A673 (cell line): ENCODE data around the gene TRMT11. TPM values are rescaled to one million over a fixed set of nuclear protein-coding genes. Genes with fewer than 3 reads are reported as not detected.

Experiments
- BruUV-seq: library from RNA; stranded (reverse); fragments of 400-500 nt; replicated peaks from 2 replicates; lab custom pipeline; 2021; lab: Mats Ljungman, UMichigan
- CTCF ChIA-PET: fragments of 300-600 bp; sonication (Branson Sonifier 250); formaldehyde crosslinking; loops from one replicate; lab custom pipeline; 2022; ENCODE audit warnings: antibody characterized with exemption; lab: Charles Lee
- POLR2A ChIA-PET: fragments of 300-600 bp; sonication (Branson Sonifier 250); formaldehyde crosslinking; loops from one replicate; lab custom pipeline; 2022; ENCODE audit warnings: antibody characterized with exemption; ENCODE audit not compliant: low non-redundant PET; lab: Charles Lee
- DNase-seq: peaks from one replicate; pipeline ENCODE4 v3.0.0-alpha.2; 2015; ENCODE audit warnings: low spot score
- H3K27ac ChIP-seq: fragments of 200-600 bp; sonication (generic); 2 replicates; pipeline ENCODE4 v1.5.1; 2016; ENCODE audit warnings: mixed run types, low read depth, mild to moderate bottlenecking, mixed read lengths, antibody characterized with exemption, low read length; ENCODE audit not compliant: poor library complexity, severe bottlenecking
- H3K27me3 ChIP-seq: fragments of 200-600 bp; sonication (generic); replicated peaks from 2 replicates; pipeline ENCODE4 v1.6.1; 2017; ENCODE audit warnings: mixed run types, low read depth, mild to moderate bottlenecking, mixed read lengths, antibody characterized with exemption, low read length; ENCODE audit not compliant: insufficient read depth, poor library complexity
- H3K36me3 ChIP-seq: fragments of 200-600 bp; sonication (generic); 2 replicates; pipeline ENCODE4 v1.6.1; 2016; ENCODE audit warnings: mixed run types, mild to moderate bottlenecking, mixed read lengths, antibody characterized with exemption, low read length; ENCODE audit not compliant: insufficient read depth, poor library complexity, severe bottlenecking
- H3K4me1 ChIP-seq: fragments of 200-600 bp; sonication (generic); 2 replicates; pipeline ENCODE4 v1.6.1; 2017; ENCODE audit warnings: mixed run types, mild to moderate bottlenecking, mixed read lengths, antibody characterized with exemption, low read length; ENCODE audit not compliant: insufficient read depth, poor library complexity, severe bottlenecking
- H3K4me3 ChIP-seq: fragments of 200-600 bp; sonication (generic); 2 replicates; pipeline ENCODE4 v1.5.1; 2016; ENCODE audit warnings: low read depth, mixed run types, mild to moderate bottlenecking, mixed read lengths, low read length; ENCODE audit not compliant: poor library complexity, severe bottlenecking
- H3K9me3 ChIP-seq: fragments of 200-600 bp; sonication (generic); 2 replicates; pipeline ENCODE4 v1.6.1; 2016; ENCODE audit warnings: mixed run types, low read depth, mild to moderate bottlenecking, mixed read lengths, antibody characterized with exemption, low read length; ENCODE audit not compliant: poor library complexity, severe bottlenecking
- CTCF ChIP-seq: fragments of 300-800, 200-600 bp; sonication (generic); conservative IDR thresholded peaks from 2 replicates; pipeline ENCODE4 v1.5.1; 2017; ENCODE audit warnings: low read depth, mild to moderate bottlenecking, antibody characterized with exemption, low read length, moderate library complexity, mixed read lengths
- EZH2 ChIP-seq: fragments of 200-600 bp; sonication (generic); IDR thresholded peaks from 2 replicates; pipeline ENCODE4 v1.6.1; 2017; ENCODE audit warnings: borderline replicate concordance, low read depth, mild to moderate bottlenecking, mixed read lengths, antibody characterized with exemption, low read length; ENCODE audit not compliant: poor library complexity, severe bottlenecking
- intact Hi-C: fragments of 100-400 bp; cut with micrococcal nuclease; formaldehyde crosslinking; loops from one replicate; pipeline ENCODE4 v1.10.0; 2022; ENCODE audit not compliant: unreplicated experiment
- total RNA-seq: library from RNA; stranded (reverse); gene quantifications from 2 replicates; pipeline ENCODE4 v1.2.3, GENCODE V29; 2021

The TRMT11 gene
- total RNA-seq, 1 experiment from 2014 or later = 29.1 TPM

GRCh38 chr6:126027601-126028000, 41.3 kb downstream of the TRMT11 start:
- no TSS peak for BruUV-seq
- peaks cover 3% of the 10 kb centered on the region for H3K36me3 ChIP-seq
- H3K27ac ChIP-seq = no peak overlapping the region
- H3K27me3 ChIP-seq = no peaks in the 10 kb centered on the region
- no peaks in the 10 kb centered on the region for H3K9me3 ChIP-seq
- TF ChIP-seq CTCF = no peak
- no peak for TF ChIP-seq EZH2
- intact Hi-C loops = no loop called here
- peaks cover 3% of the 10 kb centered on the region for H3K4me1 ChIP-seq
- H3K4me3 ChIP-seq = no peak overlapping the region
- CTCF ChIA-PET = no interaction called here
- POLR2A ChIA-PET = no interaction called here
- no peak for DNase-seq

- TF ChIP-seq EZH2 = no peak
- no peak for TF ChIP-seq CTCF
- no peak for DNase-seq
- intact Hi-C loops = loop anchor here (10.0 kb wide), 2 partner anchors 625 to 1095 kb away; no protein-coding TSS in a partner anchor
- no peaks in the 10 kb centered on the region for H3K27me3 ChIP-seq
- ChIA-PET POLR2A (no interaction called here), CTCF (no interaction called here)
- H3K36me3 ChIP-seq = no peaks in the 10 kb centered on the region
- no peak overlapping the region for H3K27ac ChIP-seq
- H3K9me3 ChIP-seq = no peaks in the 10 kb centered on the region
- no TSS peak for BruUV-seq
- no peaks in the 10 kb centered on the region for H3K4me1 ChIP-seq
- no peak overlapping the region for H3K4me3 ChIP-seq
Observed at GRCh38 chr6:126030045-126030444, 43.7 kb downstream of the TRMT11 start.

- peak; percentile 84 for DNase-seq
- Histone ChIP-seq H3K4me3 (no peak overlapping the region), H3K4me1 (no peaks in the 10 kb centered on the region), H3K36me3 (peaks cover 8% of the 10 kb centered on the region), H3K9me3 (no peaks in the 10 kb centered on the region), H3K27ac (no peak overlapping the region), H3K27me3 (no peaks in the 10 kb centered on the region)
- ChIA-PET CTCF (no interaction called here), POLR2A (no interaction called here)
- TF ChIP-seq CTCF = peak; percentile 71
- TF ChIP-seq EZH2 = no peak
- BruUV-seq = no TSS peak
- intact Hi-C loops = loop anchor here (1.0 to 10.0 kb wide), 3 partner anchors 138 to 1091 kb away; no protein-coding TSS in a partner anchor
Observed at GRCh38 chr6:126033696-126034095, 47.4 kb downstream of the TRMT11 start.
